Trophoblast cell (in vitro differentiated cells and primary cell): Measurements from ENCODE around the gene SMO.
A peak's percentile ranks its signal among the peaks of the same experiment; 100 is the strongest.

ENCODE experiments used
- DNase-seq, 2 donors: peaks; one replicate each; pipeline ENCODE4 v3.0.0-alpha.2; 2016
- H2AFZ ChIP-seq: 2 replicates; pipeline ENCODE4 v1.6.1; 2013; ENCODE audit warnings: low read length, moderate library complexity, mild to moderate bottlenecking; ENCODE audit not compliant: insufficient read depth, poor library complexity
- H2AK5ac ChIP-seq: 2 replicates; pipeline ENCODE4 v1.6.1; 2013; ENCODE audit warnings: mild to moderate bottlenecking, low read length
- H2BK120ac ChIP-seq: 2 replicates; pipeline ENCODE4 v1.6.1; 2013; ENCODE audit warnings: low read length, mild to moderate bottlenecking, moderate library complexity; ENCODE audit not compliant: insufficient read depth, poor library complexity
- H2BK12ac ChIP-seq: 2 replicates; pipeline ENCODE4 v1.6.1; 2013; ENCODE audit warnings: mild to moderate bottlenecking, low read length, moderate library complexity
- H2BK5ac ChIP-seq: 2 replicates; pipeline ENCODE4 v1.6.1; 2013; ENCODE audit warnings: low read length, low read depth, moderate library complexity, mild to moderate bottlenecking; ENCODE audit not compliant: poor library complexity
- H3K14ac ChIP-seq: 2 replicates; pipeline ENCODE4 v1.6.1; 2013; ENCODE audit warnings: mild to moderate bottlenecking, low read length
- H3K18ac ChIP-seq: 2 replicates; pipeline ENCODE4 v1.6.1; 2013; ENCODE audit warnings: mild to moderate bottlenecking, low read length
- H3K23ac ChIP-seq: 2 replicates; pipeline ENCODE4 v1.6.1; 2013; ENCODE audit warnings: low read length
- H3K27ac ChIP-seq: 2 replicates; pipeline ENCODE4 v1.5.1; 2013; ENCODE audit warnings: low read depth, mild to moderate bottlenecking, inconsistent platforms, low read length, moderate library complexity
- H3K27me3 ChIP-seq: 2 replicates; pipeline ENCODE4 v1.6.1; 2013; ENCODE audit warnings: inconsistent platforms, mild to moderate bottlenecking, low read length, moderate library complexity; ENCODE audit not compliant: insufficient read depth
- H3K36me3 ChIP-seq, 2 experiments: 1 replicate in 1 of 2; 2 replicates in 1 of 2; pipeline ENCODE4 v1.6.1; 2013; ENCODE audit warnings: low read length in 2 of 2, mild to moderate bottlenecking in 2 of 2, moderate library complexity in 1 of 2; ENCODE audit not compliant: insufficient read depth in 2 of 2, control insufficient read depth in 1 of 2
- H3K4ac ChIP-seq: 2 replicates; pipeline ENCODE4 v1.6.1; 2013; ENCODE audit warnings: low read depth, mild to moderate bottlenecking, low read length, moderate library complexity
- H3K4me1 ChIP-seq, 2 experiments: 1 replicate in 1 of 2; 2 replicates in 1 of 2; pipeline ENCODE4 v1.6.1; 2013; ENCODE audit warnings: low read length in 2 of 2, mild to moderate bottlenecking in 2 of 2, moderate library complexity in 1 of 2; ENCODE audit not compliant: insufficient read depth in 2 of 2, control insufficient read depth in 1 of 2
- H3K4me2 ChIP-seq: 2 replicates; pipeline ENCODE4 v1.6.1; 2013; ENCODE audit warnings: inconsistent platforms, mild to moderate bottlenecking, low read length, moderate library complexity
- H3K4me3 ChIP-seq: 2 replicates; pipeline ENCODE4 v1.5.1; 2013; ENCODE audit warnings: mild to moderate bottlenecking, low read depth, low read length, inconsistent platforms
- H3K79me1 ChIP-seq: one replicate; pipeline ENCODE4 v1.6.1; 2013; ENCODE audit warnings: low read length
- H3K79me2 ChIP-seq: 2 replicates; pipeline ENCODE4 v1.6.1; 2013; ENCODE audit warnings: low read length, mild to moderate bottlenecking; ENCODE audit not compliant: control insufficient read depth, insufficient read depth, poor library complexity
- H3K9ac ChIP-seq: 2 replicates; pipeline ENCODE4 v1.6.1; 2013; ENCODE audit warnings: mild to moderate bottlenecking, low read length
- H3K9me3 ChIP-seq: 2 replicates; pipeline ENCODE4 v1.6.1; 2013; ENCODE audit warnings: low read depth, mild to moderate bottlenecking, control low read depth, inconsistent platforms, low read length; ENCODE audit not compliant: insufficient read depth
- H4K12ac ChIP-seq: 2 replicates; pipeline ENCODE4 v1.6.1; 2013; ENCODE audit warnings: low read depth, mild to moderate bottlenecking, low read length, moderate library complexity
- H4K8ac ChIP-seq: 2 replicates; pipeline ENCODE4 v1.6.1; 2013; ENCODE audit warnings: low read depth, mild to moderate bottlenecking, low read length, moderate library complexity
- H4K91ac ChIP-seq: one replicate; pipeline ENCODE4 v1.6.1; 2013; ENCODE audit warnings: low read depth, mild to moderate bottlenecking, low read length, moderate library complexity
- WGBS: extraction: QIAGEN DNeasy Blood & Tissue Kit; methylation state at CpG from one replicate; pipeline ENCODE4 v1.1.7; 2013; ENCODE audit warnings: missing lambda C conversion rate; ENCODE audit not compliant: insufficient read length, insufficient coverage; ENCODE audit errors: extremely low coverage; 5-methylcytosine and 5-hydroxymethylcytosine counted together

SMO gene

DNA sequence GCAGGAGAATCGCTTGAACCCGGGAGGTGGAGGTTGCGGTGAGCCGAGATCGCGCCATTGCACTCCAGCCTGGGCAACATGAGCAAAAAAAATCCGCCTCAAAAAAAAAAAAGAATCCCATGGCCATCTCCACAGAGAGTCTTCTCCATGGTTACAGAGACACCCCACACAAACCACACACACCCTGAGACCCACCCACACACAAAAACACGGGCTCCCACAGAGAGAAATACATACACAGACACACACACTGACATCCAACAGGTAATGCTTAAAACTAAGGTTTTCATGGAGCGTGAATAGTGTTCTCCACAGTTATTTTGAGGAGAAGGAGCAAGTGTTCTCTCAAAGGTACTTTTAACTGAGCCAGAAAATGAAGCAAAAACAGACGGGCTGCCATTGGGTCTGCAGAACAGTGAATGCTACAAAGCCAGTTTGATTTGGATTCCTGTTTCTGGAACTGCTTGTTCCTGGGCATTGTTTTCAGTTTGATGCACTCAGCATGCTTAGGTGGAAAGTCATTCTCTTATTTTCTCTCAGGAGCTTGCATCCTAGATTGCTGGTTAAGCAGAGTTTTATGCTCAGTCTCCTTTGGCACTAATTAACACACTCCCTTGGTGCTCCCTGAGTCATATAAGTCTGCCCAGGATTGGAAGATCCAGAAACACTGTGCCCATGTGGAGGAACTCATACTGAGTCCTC, 51.8 kb downstream of the SMO start:
- Histone ChIP-seq H3K4me2 (no peak overlapping the region), H3K27ac (no peak overlapping the region)

DNA sequence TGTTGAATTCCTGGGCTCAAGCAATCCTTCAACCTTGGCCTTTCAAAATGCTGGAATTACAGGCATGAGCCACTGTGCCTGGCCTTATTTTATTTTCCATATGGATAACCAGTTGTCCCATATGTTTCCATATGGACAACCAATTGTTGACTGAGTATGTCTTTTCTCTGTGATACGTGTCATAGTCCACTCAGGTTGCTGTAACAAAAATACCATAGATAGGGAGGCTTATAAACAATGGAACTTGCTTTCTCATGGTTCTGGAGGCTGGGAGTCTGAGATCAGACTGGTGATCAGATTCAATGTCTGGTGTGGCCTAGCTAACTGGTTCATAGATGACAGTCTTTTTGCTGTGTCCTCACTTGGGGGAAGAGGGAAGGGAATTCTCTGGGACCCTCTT, 55.8 kb downstream of the SMO start:
- Histone ChIP-seq H3K4me1 (no peaks in the 10 kb centered on the region), H3K27ac (no peak overlapping the region), H2BK120ac (no peak overlapping the region), H3K14ac (no peak overlapping the region), H3K79me1 (no peaks in the 10 kb centered on the region), H4K91ac (no peak overlapping the region), H2BK12ac (no peak overlapping the region), H4K8ac (no peak overlapping the region), H4K12ac (no peak overlapping the region), H2AK5ac (no peak overlapping the region), H3K4ac (no peak overlapping the region), H3K79me2 (no peaks in the 10 kb centered on the region), H2AFZ (no peak overlapping the region), H3K18ac (no peak overlapping the region), H3K27me3 (no peaks in the 10 kb centered on the region), H3K4me3 (no peak overlapping the region), H3K9ac (no peak overlapping the region), H2BK5ac (no peak overlapping the region), H3K36me3 (no peaks in the 10 kb centered on the region), H3K9me3 (no peaks in the 10 kb centered on the region), H3K4me2 (no peak overlapping the region), H3K23ac (no peak overlapping the region)
- DNase-seq, result peak in 1 of 2 donors; percentile 16
- WGBS, result no CpG with 5 or more reads among the region's 1 CpG

More for the DNA sequence above, 51.8 kb downstream of the SMO start:
- H2BK5ac ChIP-seq, result no peak overlapping the region
- H2AFZ ChIP-seq, result no peak overlapping the region
- H3K14ac ChIP-seq, result no peak overlapping the region
- H3K79me1 ChIP-seq, result no peaks in the 10 kb centered on the region
- no peaks in the 10 kb centered on the region for H3K79me2 ChIP-seq
- no peaks in the 10 kb centered on the region for H3K4me1 ChIP-seq
- H4K8ac ChIP-seq, result no peak overlapping the region
- H3K23ac ChIP-seq, result no peak overlapping the region
- no peak overlapping the region for H3K9ac ChIP-seq
- WGBS, result no CpG with 5 or more reads among the region's 10 CpGs
- no peak overlapping the region for H2AK5ac ChIP-seq
- no peak overlapping the region for H3K18ac ChIP-seq
- no peak overlapping the region for H2BK12ac ChIP-seq
- no peak overlapping the region for H3K4me3 ChIP-seq
- no peaks in the 10 kb centered on the region for H3K27me3 ChIP-seq
- DNase-seq, result peak in 1 of 2 donors; percentile 56
- H3K4ac ChIP-seq, result no peak overlapping the region
- H4K12ac ChIP-seq, result no peak overlapping the region
- no peak overlapping the region for H2BK120ac ChIP-seq
- no peaks in the 10 kb centered on the region for H3K36me3 ChIP-seq
- no peaks in the 10 kb centered on the region for H3K9me3 ChIP-seq
- no peak overlapping the region for H4K91ac ChIP-seq

DNA sequence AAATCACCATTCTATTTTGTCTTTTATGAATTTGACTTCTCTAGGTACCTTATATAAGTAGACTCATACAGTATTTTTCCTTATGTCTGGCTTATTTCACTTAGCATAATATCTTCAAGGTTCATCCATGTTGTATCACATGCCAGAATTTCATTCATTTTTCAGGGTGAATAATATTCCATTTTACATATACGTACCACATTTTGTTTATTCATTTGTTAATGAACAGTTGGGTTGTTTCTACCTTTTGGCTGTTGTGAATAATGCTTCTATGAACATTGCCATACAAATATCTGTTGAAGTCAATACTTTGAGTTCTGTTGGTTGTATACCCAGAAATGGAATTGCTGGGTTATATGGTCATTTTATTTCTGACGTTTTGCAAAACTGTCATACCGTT, 57.1 kb downstream of the SMO start:
- Histone ChIP-seq H3K4me3 (no peak overlapping the region), H2BK120ac (no peak overlapping the region), H4K8ac (no peak overlapping the region), H3K4ac (no peak overlapping the region), H2BK12ac (no peak overlapping the region), H4K91ac (no peak overlapping the region), H3K79me2 (no peaks in the 10 kb centered on the region), H2AK5ac (no peak overlapping the region), H3K9ac (no peak overlapping the region), H3K79me1 (no peaks in the 10 kb centered on the region), H4K12ac (no peak overlapping the region), H3K23ac (no peak overlapping the region), H3K18ac (no peak overlapping the region), H3K4me2 (no peak overlapping the region), H3K36me3 (no peaks in the 10 kb centered on the region), H3K14ac (no peak overlapping the region), H3K4me1 (no peaks in the 10 kb centered on the region), H3K9me3 (no peaks in the 10 kb centered on the region), H2BK5ac (no peak overlapping the region), H3K27me3 (no peaks in the 10 kb centered on the region), H3K27ac (no peak overlapping the region), H2AFZ (no peak overlapping the region)
- WGBS, result no CpG with 5 or more reads among the region's 3 CpGs
- no peak for DNase-seq

DNA sequence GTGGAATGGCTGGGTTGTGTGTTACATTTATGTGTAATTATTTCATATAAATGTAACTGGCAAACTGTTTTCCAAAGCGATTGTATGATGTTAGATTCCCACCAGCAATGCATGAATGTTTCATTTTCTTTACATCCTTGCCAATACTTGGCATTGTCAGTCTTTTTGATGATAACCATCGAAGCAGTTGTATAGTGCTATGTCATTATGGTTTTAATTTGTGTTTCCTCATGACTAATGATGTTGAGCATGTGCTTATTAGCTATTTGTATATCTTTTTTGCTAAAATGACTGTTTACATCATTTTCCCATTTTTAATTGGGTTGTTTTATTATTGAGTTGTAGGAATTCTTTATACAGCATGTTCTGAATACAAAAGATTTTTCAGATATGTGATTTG, 58.7 kb downstream of the SMO start:
- no peak overlapping the region for H4K12ac ChIP-seq
- no peak overlapping the region for H2BK5ac ChIP-seq
- H3K4me2 ChIP-seq, result no peak overlapping the region
- no peak overlapping the region for H3K4me3 ChIP-seq
- H3K27me3 ChIP-seq, result no peaks in the 10 kb centered on the region
- H4K91ac ChIP-seq, result no peak overlapping the region
- WGBS, result no CpG with 5 or more reads among the region's 2 CpGs
- H2BK120ac ChIP-seq, result no peak overlapping the region
- H2BK12ac ChIP-seq, result no peak overlapping the region
- H3K27ac ChIP-seq, result no peak overlapping the region
- H3K4ac ChIP-seq, result no peak overlapping the region
- H4K8ac ChIP-seq, result no peak overlapping the region
- no peak overlapping the region for H3K14ac ChIP-seq
- no peaks in the 10 kb centered on the region for H3K36me3 ChIP-seq
- no peak for DNase-seq
- no peak overlapping the region for H2AFZ ChIP-seq
- no peaks in the 10 kb centered on the region for H3K79me2 ChIP-seq
- no peaks in the 10 kb centered on the region for H3K79me1 ChIP-seq
- H3K18ac ChIP-seq, result no peak overlapping the region
- H3K4me1 ChIP-seq, result no peaks in the 10 kb centered on the region
- H3K9me3 ChIP-seq, result no peaks in the 10 kb centered on the region
- no peak overlapping the region for H3K23ac ChIP-seq
- H3K9ac ChIP-seq, result no peak overlapping the region
- H2AK5ac ChIP-seq, result no peak overlapping the region
